ENCODE data around the gene PHLDA3. TPM values are rescaled to one million over a fixed set of nuclear protein-coding genes. Genes with fewer than 3 reads are reported as not detected.
A peak's percentile ranks its signal among the peaks of the same experiment; 100 is the strongest.

The PHLDA3 gene
- total RNA-seq, result 21.1 TPM
- long read RNA-seq, transcript PHLDA3-202 (2 exons, 2,640 nt), result major isoform, 68 of 71 reads
- long read RNA-seq, partial matches to known transcripts, result 0 of 71 reads
- long read RNA-seq, other reads (novel, unspliced or antisense), result 3 of 71 reads

GRCh38 chr1:201468844-201469644 is at the start of gene PHLDA3:
TSS of gene PHLDA3 (minus strand) at chr1:201469188. CDS start at chr1:201468786, 402 bp downstream.
- intact Hi-C loops (cut with micrococcal nuclease), result no loop called here
- Histone ChIP-seq H3K27me3 (ENCODE audit: low read depth) (no peaks in the 10 kb centered on the region), H3K36me3 (peaks cover 23% of the 10 kb centered on the region), H3K4me1 (peaks cover 54% of the 10 kb centered on the region), H3K4me3 (peak within 1 kb of the TSS; percentile 85), H3K27ac (replicated peaks) (peak within 1 kb of the TSS; percentile 97), H3K9me3 (replicated peaks) (no peaks in the 10 kb centered on the region)
- DNase-seq, result peak; percentile 89
- no peak for TF ChIP-seq CTCF (IDR thresholded peaks at IDR 0.05; ENCODE audit: borderline replicate concordance)

- no peak for DNase-seq
- Histone ChIP-seq H3K36me3 (no peaks in the 10 kb centered on the region), H3K4me1 (peaks cover 6% of the 10 kb centered on the region), H3K9me3 (replicated peaks) (no peaks in the 10 kb centered on the region), H3K4me3 (no peak overlapping the region), H3K27ac (replicated peaks) (no peak overlapping the region), H3K27me3 (ENCODE audit: low read depth) (no peaks in the 10 kb centered on the region)
- no peak for TF ChIP-seq CTCF (IDR thresholded peaks at IDR 0.05; ENCODE audit: borderline replicate concordance)
- intact Hi-C loops (cut with micrococcal nuclease), result no loop called here
Observed at GRCh38 chr1:201518071-201518470, 49.1 kb upstream of the PHLDA3 start.

- TF ChIP-seq CTCF (IDR thresholded peaks at IDR 0.05; ENCODE audit: borderline replicate concordance), result no peak
- Histone ChIP-seq H3K4me1 (peaks cover 10% of the 10 kb centered on the region), H3K4me3 (no peak overlapping the region), H3K9me3 (replicated peaks) (no peaks in the 10 kb centered on the region), H3K36me3 (no peaks in the 10 kb centered on the region), H3K27me3 (ENCODE audit: low read depth) (no peaks in the 10 kb centered on the region), H3K27ac (replicated peaks) (no peak overlapping the region)
- intact Hi-C loops (cut with micrococcal nuclease), result no loop called here
- DNase-seq, result no peak
Observed at GRCh38 chr1:201517631-201518030, 48.6 kb upstream of the PHLDA3 start.

GRCh38 chr1:201516511-201517127 is 47.6 kb upstream of the PHLDA3 start:
- Histone ChIP-seq H3K4me3 (no peak overlapping the region), H3K9me3 (replicated peaks) (no peaks in the 10 kb centered on the region), H3K27ac (replicated peaks) (no peak overlapping the region), H3K4me1 (peaks cover 20% of the 10 kb centered on the region), H3K27me3 (ENCODE audit: low read depth) (no peaks in the 10 kb centered on the region), H3K36me3 (no peaks in the 10 kb centered on the region)
- DNase-seq, result no peak
- TF ChIP-seq CTCF (IDR thresholded peaks at IDR 0.05; ENCODE audit: borderline replicate concordance), result no peak
- intact Hi-C loops (cut with micrococcal nuclease), result no loop called here

- Histone ChIP-seq H3K27ac (replicated peaks) (no peak overlapping the region), H3K4me1 (peaks cover 27% of the 10 kb centered on the region), H3K27me3 (ENCODE audit: low read depth) (no peaks in the 10 kb centered on the region), H3K9me3 (replicated peaks) (no peaks in the 10 kb centered on the region), H3K36me3 (no peaks in the 10 kb centered on the region), H3K4me3 (no peak overlapping the region)
- DNase-seq, result no peak
- intact Hi-C loops (cut with micrococcal nuclease), result no loop called here
- no peak for TF ChIP-seq CTCF (IDR thresholded peaks at IDR 0.05; ENCODE audit: borderline replicate concordance)
Observed at GRCh38 chr1:201515895-201516294, 46.9 kb upstream of the PHLDA3 start.
